ENCODE measurements around the gene NET1.

GRCh38 chr10:5373307-5373706 is 39.0 kb upstream of the NET1 start:
- TF ChIP-seq POLR2AphosphoS5 (IDR thresholded peaks at IDR 0.05; ENCODE audit: insufficient read depth, low read depth, low read length) (no peak), CTCF (IDR thresholded peaks at IDR 0.05; ENCODE audit: extremely low read depth in 1 of 2, insufficient read depth in 1 of 2, low read depth in 1 of 2, low read length in 2 of 2) (no peak), JUN (IDR thresholded peaks at IDR 0.05; ENCODE audit: borderline replicate concordance, insufficient read depth, insufficient read length, low read depth) (no peak), FOS (IDR thresholded peaks at IDR 0.05; ENCODE audit: borderline replicate concordance, insufficient read depth, low read length) (no peak), EZH2 (IDR thresholded peaks at IDR 0.05; ENCODE audit: borderline replicate concordance, low read depth, low read length, severe bottlenecking) (no peak), POLR2A (IDR thresholded peaks at IDR 0.05; ENCODE audit: low read depth, low read length) (no peak), MAX (IDR thresholded peaks at IDR 0.05; ENCODE audit: insufficient read depth, insufficient read length) (no peak)
